Body of pancreas (tissue), 4 donors: ENCODE results near the gene OTULINL.

ENCODE experiments used
- POLR2A ChIP-seq, 3 donors: fragments of 450-650 bp; IDR thresholded peaks; one replicate each; pipeline ENCODE4 v1.6.1; 2016; ENCODE audit warnings: antibody characterized with exemption in 3 of 3, mild to moderate bottlenecking in 2 of 3
- TF ChIP-seq, protein P1 (sequence below), 7 experiments: fragments of 450-650 bp in 4 of 7; fragments of 200-600 bp in 3 of 7; sonication (generic) in 3 of 7; IDR thresholded peaks; one replicate each; pipeline ENCODE4 v1.5.1; 2016 to 2019; ENCODE audit warnings: antibody characterized with exemption in 7 of 7

DNA sequence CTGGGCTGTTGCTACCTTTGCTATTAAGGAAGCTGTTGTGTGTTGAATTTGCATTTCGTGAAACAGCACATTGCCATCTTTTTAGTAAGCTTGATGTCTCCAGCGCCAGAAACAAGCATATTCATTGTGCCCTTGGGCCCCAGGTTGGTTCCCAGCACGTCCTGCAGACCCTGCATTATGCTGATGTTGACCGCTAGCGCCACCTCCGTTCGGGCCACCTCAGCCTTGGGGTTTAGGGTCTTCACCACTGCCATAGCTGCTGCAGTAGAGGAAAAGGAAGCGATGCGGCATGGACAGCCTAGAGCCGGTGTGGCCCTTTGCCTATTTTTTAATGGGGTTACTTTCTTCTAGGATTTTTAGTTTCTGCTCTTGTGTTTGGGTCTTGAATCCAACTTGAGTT lies 59.2 kb downstream of the OTULINL start:
- TF ChIP-seq, protein P1, sequence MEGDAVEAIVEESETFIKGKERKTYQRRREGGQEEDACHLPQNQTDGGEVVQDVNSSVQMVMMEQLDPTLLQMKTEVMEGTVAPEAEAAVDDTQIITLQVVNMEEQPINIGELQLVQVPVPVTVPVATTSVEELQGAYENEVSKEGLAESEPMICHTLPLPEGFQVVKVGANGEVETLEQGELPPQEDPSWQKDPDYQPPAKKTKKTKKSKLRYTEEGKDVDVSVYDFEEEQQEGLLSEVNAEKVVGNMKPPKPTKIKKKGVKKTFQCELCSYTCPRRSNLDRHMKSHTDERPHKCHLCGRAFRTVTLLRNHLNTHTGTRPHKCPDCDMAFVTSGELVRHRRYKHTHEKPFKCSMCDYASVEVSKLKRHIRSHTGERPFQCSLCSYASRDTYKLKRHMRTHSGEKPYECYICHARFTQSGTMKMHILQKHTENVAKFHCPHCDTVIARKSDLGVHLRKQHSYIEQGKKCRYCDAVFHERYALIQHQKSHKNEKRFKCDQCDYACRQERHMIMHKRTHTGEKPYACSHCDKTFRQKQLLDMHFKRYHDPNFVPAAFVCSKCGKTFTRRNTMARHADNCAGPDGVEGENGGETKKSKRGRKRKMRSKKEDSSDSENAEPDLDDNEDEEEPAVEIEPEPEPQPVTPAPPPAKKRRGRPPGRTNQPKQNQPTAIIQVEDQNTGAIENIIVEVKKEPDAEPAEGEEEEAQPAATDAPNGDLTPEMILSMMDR (IDR thresholded peaks at IDR 0.05), result no peak
- TF ChIP-seq POLR2A (IDR thresholded peaks at IDR 0.05), result no peak
